ENCODE data around the gene PSMB9. TPM values are rescaled to one million over a fixed set of nuclear protein-coding genes. Genes with fewer than 3 reads are reported as not detected.

Gene PSMB9
- total and polyA plus RNA-seq, 8 donors: 5.4 to 107 (median 13.5) TPM

DNA sequence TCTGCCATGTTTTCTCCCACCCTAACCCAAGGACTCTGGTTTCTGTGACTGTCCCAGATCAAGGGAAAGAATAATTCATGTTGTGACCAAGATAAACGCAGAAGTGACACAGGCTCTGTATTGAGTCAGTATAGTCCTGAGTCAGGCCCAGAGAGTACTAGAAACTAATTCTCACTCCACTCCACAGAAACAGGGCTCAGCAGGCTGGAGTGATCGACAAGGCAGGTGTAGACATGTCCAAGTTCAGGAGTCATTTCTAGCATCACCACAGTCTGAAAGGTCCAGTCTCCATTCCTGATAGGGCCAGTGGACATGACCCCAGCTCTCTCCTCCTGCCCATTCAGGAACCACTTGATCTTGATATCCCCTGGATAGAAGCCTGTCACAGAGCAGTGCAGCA, 39.8 kb upstream of the PSMB9 start:
- Histone ChIP-seq H3K36me3 (no peaks in the 10 kb centered on the region), H3K27ac (no peak overlapping the region), H3K4me1 (no peaks in the 10 kb centered on the region), H3K27me3 (peaks cover 0 to 9% (median 0%) of the 10 kb centered on the region in 3 donors), H3K9me3 (no peaks in the 10 kb centered on the region), H3K4me3 (no peak overlapping the region)
- WGBS, 5 donors: 68 to 92% (median 89%) methylated on average over 2 of the region's 2 CpGs
- no peak for DNase-seq
- no peak for TF ChIP-seq POLR2AphosphoS5 (IDR thresholded peaks at IDR 0.05)
- TF ChIP-seq EP300 (IDR thresholded peaks at IDR 0.05): no peak
- TF ChIP-seq POLR2A (IDR thresholded peaks at IDR 0.05): no peak
- TF ChIP-seq, protein P1, sequence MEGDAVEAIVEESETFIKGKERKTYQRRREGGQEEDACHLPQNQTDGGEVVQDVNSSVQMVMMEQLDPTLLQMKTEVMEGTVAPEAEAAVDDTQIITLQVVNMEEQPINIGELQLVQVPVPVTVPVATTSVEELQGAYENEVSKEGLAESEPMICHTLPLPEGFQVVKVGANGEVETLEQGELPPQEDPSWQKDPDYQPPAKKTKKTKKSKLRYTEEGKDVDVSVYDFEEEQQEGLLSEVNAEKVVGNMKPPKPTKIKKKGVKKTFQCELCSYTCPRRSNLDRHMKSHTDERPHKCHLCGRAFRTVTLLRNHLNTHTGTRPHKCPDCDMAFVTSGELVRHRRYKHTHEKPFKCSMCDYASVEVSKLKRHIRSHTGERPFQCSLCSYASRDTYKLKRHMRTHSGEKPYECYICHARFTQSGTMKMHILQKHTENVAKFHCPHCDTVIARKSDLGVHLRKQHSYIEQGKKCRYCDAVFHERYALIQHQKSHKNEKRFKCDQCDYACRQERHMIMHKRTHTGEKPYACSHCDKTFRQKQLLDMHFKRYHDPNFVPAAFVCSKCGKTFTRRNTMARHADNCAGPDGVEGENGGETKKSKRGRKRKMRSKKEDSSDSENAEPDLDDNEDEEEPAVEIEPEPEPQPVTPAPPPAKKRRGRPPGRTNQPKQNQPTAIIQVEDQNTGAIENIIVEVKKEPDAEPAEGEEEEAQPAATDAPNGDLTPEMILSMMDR (IDR thresholded peaks at IDR 0.05): no peak
- intact Hi-C loops (cut with DNase I; ENCODE audit: low total_unique reads): no loop called here

DNA sequence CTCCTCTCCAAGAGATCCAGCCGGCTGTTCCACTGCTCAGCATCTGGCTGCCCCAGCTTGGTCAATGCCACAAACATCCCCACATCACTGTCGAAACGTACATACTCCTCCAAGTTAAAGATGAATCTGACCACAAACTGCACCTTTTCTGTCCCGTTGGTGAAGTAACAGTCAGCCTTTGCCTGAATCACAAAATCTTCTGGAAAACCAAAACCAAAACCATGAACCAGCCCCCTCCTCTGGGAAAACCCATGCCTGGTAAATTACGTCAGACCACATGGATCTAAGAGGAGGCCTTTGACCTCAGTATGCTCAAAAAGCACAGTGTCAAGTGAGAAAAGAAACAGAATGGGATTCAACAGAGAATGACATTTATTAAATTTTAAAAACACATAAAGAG, 38.9 kb upstream of the PSMB9 start:
- TF ChIP-seq POLR2A (IDR thresholded peaks at IDR 0.05) (no peak), POLR2AphosphoS5 (IDR thresholded peaks at IDR 0.05) (no peak), EP300 (IDR thresholded peaks at IDR 0.05) (no peak)
- TF ChIP-seq, protein P1 (IDR thresholded peaks at IDR 0.05): no peak
- Histone ChIP-seq H3K4me3 (no peak overlapping the region), H3K9me3 (no peaks in the 10 kb centered on the region), H3K27ac (peak overlapping the region in 1 of 5 donors; percentile 45), H3K4me1 (no peaks in the 10 kb centered on the region), H3K36me3 (no peaks in the 10 kb centered on the region), H3K27me3 (peaks cover 0 to 9% (median 0%) of the 10 kb centered on the region in 3 donors)
- peak in 1 of 2 donors; percentile 39 for DNase-seq
- 75 to 80% (median 79%) methylated on average over 5 of the region's 5 CpGs for WGBS, 5 donors
- intact Hi-C loops (cut with DNase I; ENCODE audit: low total_unique reads): no loop called here

DNA sequence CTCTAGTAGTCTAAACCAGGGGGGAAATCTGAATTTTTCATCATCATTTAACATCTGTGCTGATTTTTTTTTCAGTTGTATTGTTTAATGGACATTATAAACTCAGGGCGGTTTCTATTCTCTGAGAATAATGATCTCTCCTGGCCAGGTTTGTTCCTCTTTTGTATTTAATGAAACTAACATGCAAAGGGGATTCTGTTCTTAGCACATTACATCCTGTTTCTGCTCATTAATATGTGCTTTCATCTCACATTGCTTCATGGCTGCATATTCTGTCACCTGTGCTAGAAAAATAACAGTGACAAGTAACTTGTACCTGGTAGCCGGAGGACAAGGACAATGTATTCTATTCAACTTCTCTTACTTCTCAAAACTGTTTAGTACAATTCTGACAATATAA, 38.0 kb upstream of the PSMB9 start:
- intact Hi-C loops (cut with DNase I; ENCODE audit: low total_unique reads): no loop called here
- Histone ChIP-seq H3K4me1 (no peaks in the 10 kb centered on the region), H3K27ac (peak overlapping the region in 1 of 5 donors; percentile 45), H3K27me3 (peaks cover 0 to 9% (median 0%) of the 10 kb centered on the region in 3 donors), H3K4me3 (no peak overlapping the region), H3K36me3 (no peaks in the 10 kb centered on the region), H3K9me3 (no peaks in the 10 kb centered on the region)
- no peak for DNase-seq
- 83 to 95% (median 86%) methylated on average over 2 of the region's 2 CpGs for WGBS, 5 donors
- TF ChIP-seq POLR2AphosphoS5 (IDR thresholded peaks at IDR 0.05) (no peak), EP300 (IDR thresholded peaks at IDR 0.05) (no peak), POLR2A (IDR thresholded peaks at IDR 0.05) (no peak)
- TF ChIP-seq, protein P1 (IDR thresholded peaks at IDR 0.05): no peak

DNA sequence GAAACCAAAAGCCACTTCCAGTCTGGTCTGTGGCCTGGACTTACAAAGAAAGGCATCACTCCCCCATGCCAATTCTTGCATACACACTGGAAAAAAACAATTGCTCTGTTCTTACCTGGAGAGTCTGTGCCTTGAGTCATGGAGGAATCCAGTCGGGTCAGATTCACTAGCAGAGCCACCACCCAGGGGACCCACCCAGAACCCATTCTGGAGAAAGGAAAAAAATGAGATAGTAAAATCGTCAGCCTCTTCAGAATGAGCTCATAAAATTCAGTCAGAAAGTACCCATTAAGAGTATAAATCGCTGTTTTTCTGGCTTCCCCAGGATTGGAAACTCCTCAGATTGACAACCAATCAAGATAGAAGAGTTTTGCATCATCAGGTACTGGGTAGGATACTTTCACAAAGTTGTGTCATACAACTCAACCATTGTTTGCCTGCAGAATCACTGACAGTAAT, 37.2 kb upstream of the PSMB9 start, which contains the start of gene HLA-DOB:
HLA-DOB (minus strand) TSS at position 257 of the 459 bp plus-strand sequence; CDS start at position 206, 51 bp downstream.
- Histone ChIP-seq H3K9me3 (no peaks in the 10 kb centered on the region), H3K4me3 (peak within 1 kb of the TSS in 1 of 4 donors; percentile 3), H3K4me1 (no peaks in the 10 kb centered on the region), H3K27me3 (peaks cover 0 to 9% (median 0%) of the 10 kb centered on the region in 3 donors), H3K27ac (peak within 1 kb of the TSS in 1 of 5 donors; percentile 45), H3K36me3 (no peaks in the 10 kb centered on the region)
- DNase-seq: peak in 1 of 2 donors; percentile 42
- intact Hi-C loops (cut with DNase I; ENCODE audit: low total_unique reads): no loop called here
- TF ChIP-seq POLR2AphosphoS5 (IDR thresholded peaks at IDR 0.05) (no peak), POLR2A (IDR thresholded peaks at IDR 0.05) (no peak), EP300 (IDR thresholded peaks at IDR 0.05) (no peak)
- TF ChIP-seq, protein P1 (IDR thresholded peaks at IDR 0.05): no peak
- 31 to 66% (median 42%) methylated on average over 3 of the region's 3 CpGs for WGBS, 5 donors
